ENCODE data around the gene PDLIM5.

The PDLIM5 gene

DNA sequence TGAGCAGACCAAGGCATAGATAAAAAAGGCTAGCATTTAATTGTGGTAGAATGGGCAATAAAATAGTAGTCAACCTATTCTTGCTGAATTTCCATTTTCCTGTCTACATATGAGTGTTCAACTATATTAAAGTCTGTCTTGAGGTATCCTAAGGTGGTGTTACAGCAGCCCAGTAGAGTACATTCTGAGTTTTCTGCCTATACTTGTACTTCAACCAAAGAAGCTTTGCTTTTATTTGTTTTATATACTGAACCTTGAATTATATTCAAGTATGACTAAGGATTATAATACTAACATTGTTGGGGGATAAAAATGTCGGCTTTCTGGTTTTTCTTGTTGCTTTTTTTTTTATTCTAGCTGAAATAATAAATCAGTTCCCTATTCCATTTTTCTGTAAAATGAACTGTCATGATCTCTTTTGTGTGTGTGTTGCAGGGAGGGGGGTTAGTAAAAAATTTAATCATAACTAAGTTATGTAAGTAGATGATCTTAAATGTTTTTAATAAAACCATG, 106.7 kb downstream of the PDLIM5 start:
- no peak overlapping the region for H3K18ac ChIP-seq (ENCODE audit: low read length)
- H3K27ac ChIP-seq (ENCODE audit: low read depth, low read length) = no peak overlapping the region
- no CpG with 5 or more reads among the region's 1 CpG for WGBS (ENCODE audit: extremely low coverage, insufficient coverage, low lambda C conversion rate)
- no peak overlapping the region for H2AK5ac ChIP-seq (ENCODE audit: low read length)
- no peak overlapping the region for H2BK15ac ChIP-seq (replicated peaks; ENCODE audit: low read depth)
- H3K36me3 ChIP-seq (ENCODE audit: control insufficient read depth, insufficient read depth, low read length) = no peaks in the 10 kb centered on the region
- H3K4me2 ChIP-seq (ENCODE audit: low read length) = no peak overlapping the region
- H3K23ac ChIP-seq (ENCODE audit: low read length) = no peak overlapping the region
- no peak overlapping the region for H3K4ac ChIP-seq (ENCODE audit: low read depth, low read length)
- no peaks in the 10 kb centered on the region for H3K4me1 ChIP-seq (ENCODE audit: control insufficient read depth, low read depth, low read length)
- DNase-seq = no peak
- H4K8ac ChIP-seq (ENCODE audit: low read depth, low read length) = no peak overlapping the region
- no peak overlapping the region for H4K5ac ChIP-seq (ENCODE audit: low read length)
- H3K4me3 ChIP-seq (ENCODE audit: low read length) = no peak overlapping the region
- H3K9ac ChIP-seq (ENCODE audit: low read length) = no peak overlapping the region
- H2BK120ac ChIP-seq (ENCODE audit: low read depth, low read length) = no peak overlapping the region
- H3K56ac ChIP-seq (ENCODE audit: low read length) = no peak overlapping the region
- peaks cover 2% of the 10 kb centered on the region for H3K79me1 ChIP-seq (ENCODE audit: low read length)
- H3K27me3 ChIP-seq (ENCODE audit: insufficient read depth, low read length, poor library complexity) = no peaks in the 10 kb centered on the region
- H3K79me2 ChIP-seq (ENCODE audit: control insufficient read depth, insufficient read depth, low read length) = no peaks in the 10 kb centered on the region
- H2BK5ac ChIP-seq (ENCODE audit: low read length) = no peak overlapping the region

DNA sequence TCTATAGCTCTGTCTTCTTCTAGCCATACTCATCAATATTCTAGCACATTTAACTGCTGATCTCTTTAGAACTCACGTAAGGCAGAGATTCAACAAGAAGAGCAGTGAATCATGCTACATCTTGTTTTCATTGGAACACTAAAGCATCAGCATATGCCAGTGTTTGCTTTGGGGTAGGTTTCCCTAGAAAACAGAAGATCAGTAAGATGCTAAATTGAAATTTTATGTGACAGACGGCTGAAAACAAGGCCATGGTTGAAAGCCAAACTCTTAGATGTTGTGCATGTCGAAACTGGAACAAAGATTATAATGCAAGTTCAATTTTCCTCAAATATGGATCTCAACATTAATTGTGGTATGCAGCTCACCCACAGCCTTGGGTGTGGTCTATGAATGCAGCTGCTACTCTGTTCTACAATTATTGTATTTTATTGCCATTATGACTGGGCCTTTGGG, 107.6 kb downstream of the PDLIM5 start:
- H3K4ac ChIP-seq (ENCODE audit: low read depth, low read length) = no peak overlapping the region
- H3K79me1 ChIP-seq (ENCODE audit: low read length) = peaks cover 2% of the 10 kb centered on the region
- H3K56ac ChIP-seq (ENCODE audit: low read length) = no peak overlapping the region
- H3K27me3 ChIP-seq (ENCODE audit: insufficient read depth, low read length, poor library complexity) = no peaks in the 10 kb centered on the region
- H3K4me1 ChIP-seq (ENCODE audit: control insufficient read depth, low read depth, low read length) = no peaks in the 10 kb centered on the region
- H4K8ac ChIP-seq (ENCODE audit: low read depth, low read length) = no peak overlapping the region
- H3K9ac ChIP-seq (ENCODE audit: low read length) = no peak overlapping the region
- H2BK15ac ChIP-seq (replicated peaks; ENCODE audit: low read depth) = no peak overlapping the region
- no peak overlapping the region for H2BK5ac ChIP-seq (ENCODE audit: low read length)
- WGBS (ENCODE audit: extremely low coverage, insufficient coverage, low lambda C conversion rate) = no CpG with 5 or more reads among the region's 3 CpGs
- no peak overlapping the region for H3K23ac ChIP-seq (ENCODE audit: low read length)
- no peak overlapping the region for H3K4me3 ChIP-seq (ENCODE audit: low read length)
- H3K18ac ChIP-seq (ENCODE audit: low read length) = no peak overlapping the region
- H3K4me2 ChIP-seq (ENCODE audit: low read length) = no peak overlapping the region
- no peak overlapping the region for H3K27ac ChIP-seq (ENCODE audit: low read depth, low read length)
- no peak overlapping the region for H2AK5ac ChIP-seq (ENCODE audit: low read length)
- H4K5ac ChIP-seq (ENCODE audit: low read length) = no peak overlapping the region
- H3K36me3 ChIP-seq (ENCODE audit: control insufficient read depth, insufficient read depth, low read length) = no peaks in the 10 kb centered on the region
- DNase-seq = no peak
- H2BK120ac ChIP-seq (ENCODE audit: low read depth, low read length) = no peak overlapping the region
- no peaks in the 10 kb centered on the region for H3K79me2 ChIP-seq (ENCODE audit: control insufficient read depth, insufficient read depth, low read length)

DNA sequence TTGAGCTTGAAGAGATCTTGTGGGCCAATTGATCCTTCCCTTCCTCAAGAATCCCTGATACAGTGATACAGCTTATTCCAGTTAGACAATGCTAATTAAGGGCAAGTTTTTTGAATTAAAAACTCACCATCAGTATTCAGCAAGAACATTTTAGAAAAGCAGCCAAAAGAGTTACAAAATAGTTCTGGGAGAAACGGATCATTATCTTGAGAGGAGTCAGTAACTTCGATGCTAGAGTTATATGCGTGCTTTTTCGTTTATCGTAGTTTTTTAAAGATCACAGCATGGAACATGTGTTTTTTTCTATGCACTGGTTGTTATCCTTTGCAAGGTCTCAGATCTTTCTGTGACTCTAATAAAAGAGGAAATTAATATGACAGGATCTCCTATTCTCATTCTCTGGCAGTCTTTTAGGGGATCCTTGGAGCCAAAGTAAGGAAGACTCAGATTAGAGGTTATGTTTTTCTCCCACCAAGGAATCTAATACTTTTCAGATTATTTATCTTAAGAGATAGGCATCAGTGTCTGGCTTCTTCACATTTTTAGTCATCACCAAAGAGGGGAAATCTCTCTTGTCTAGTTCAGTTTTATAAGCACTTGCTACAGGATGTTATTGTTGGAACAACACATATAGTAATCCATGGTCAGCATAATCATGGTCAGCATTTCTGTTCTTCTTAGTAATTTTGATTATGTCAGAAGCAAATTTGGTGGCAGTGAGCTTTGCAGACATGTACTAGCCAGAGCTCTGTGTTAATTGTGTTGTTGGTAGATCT, 109.7 kb downstream of the PDLIM5 start:
- H3K56ac ChIP-seq (ENCODE audit: low read length) = no peak overlapping the region
- no peak overlapping the region for H2AK5ac ChIP-seq (ENCODE audit: low read length)
- no peak overlapping the region for H4K8ac ChIP-seq (ENCODE audit: low read depth, low read length)
- no peak overlapping the region for H2BK5ac ChIP-seq (ENCODE audit: low read length)
- H2BK15ac ChIP-seq (replicated peaks; ENCODE audit: low read depth) = no peak overlapping the region
- H3K23ac ChIP-seq (ENCODE audit: low read length) = no peak overlapping the region
- no peak overlapping the region for H4K5ac ChIP-seq (ENCODE audit: low read length)
- H3K36me3 ChIP-seq (ENCODE audit: control insufficient read depth, insufficient read depth, low read length) = no peaks in the 10 kb centered on the region
- H3K4me3 ChIP-seq (ENCODE audit: low read length) = no peak overlapping the region
- WGBS (ENCODE audit: extremely low coverage, insufficient coverage, low lambda C conversion rate) = no CpG with 5 or more reads among the region's 5 CpGs
- H3K27ac ChIP-seq (ENCODE audit: low read depth, low read length) = no peak overlapping the region
- no peaks in the 10 kb centered on the region for H3K4me1 ChIP-seq (ENCODE audit: control insufficient read depth, low read depth, low read length)
- H2BK120ac ChIP-seq (ENCODE audit: low read depth, low read length) = no peak overlapping the region
- H3K79me1 ChIP-seq (ENCODE audit: low read length) = peaks cover 2% of the 10 kb centered on the region
- H3K79me2 ChIP-seq (ENCODE audit: control insufficient read depth, insufficient read depth, low read length) = no peaks in the 10 kb centered on the region
- DNase-seq = no peak
- no peaks in the 10 kb centered on the region for H3K27me3 ChIP-seq (ENCODE audit: insufficient read depth, low read length, poor library complexity)
- no peak overlapping the region for H3K4me2 ChIP-seq (ENCODE audit: low read length)
- no peak overlapping the region for H3K18ac ChIP-seq (ENCODE audit: low read length)
- no peak overlapping the region for H3K9ac ChIP-seq (ENCODE audit: low read length)
- no peak overlapping the region for H3K4ac ChIP-seq (ENCODE audit: low read depth, low read length)

DNA sequence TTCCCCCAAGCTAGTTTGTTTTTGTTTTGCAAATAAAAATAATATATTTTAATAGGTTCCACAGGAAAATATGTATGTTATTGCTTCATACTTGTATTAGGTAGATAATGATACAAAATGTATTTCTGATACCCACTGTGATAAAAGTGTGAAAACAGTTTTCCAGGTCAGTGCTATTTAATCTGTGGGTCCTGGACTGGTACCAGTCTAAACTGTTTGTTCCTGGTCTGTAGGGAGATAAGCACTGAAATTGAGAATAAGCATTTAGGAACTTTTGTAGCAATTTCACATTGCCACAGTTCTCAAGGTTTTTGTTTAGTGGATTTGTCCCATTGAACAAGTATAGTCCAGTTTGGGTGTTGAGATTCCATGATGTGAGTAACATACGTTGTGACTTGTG, 110.5 kb downstream of the PDLIM5 start:
- no peak overlapping the region for H2BK15ac ChIP-seq (replicated peaks; ENCODE audit: low read depth)
- WGBS (ENCODE audit: extremely low coverage, insufficient coverage, low lambda C conversion rate) = no CpG with 5 or more reads among the region's 1 CpG
- H3K23ac ChIP-seq (ENCODE audit: low read length) = no peak overlapping the region
- no peak overlapping the region for H3K4me3 ChIP-seq (ENCODE audit: low read length)
- H3K36me3 ChIP-seq (ENCODE audit: control insufficient read depth, insufficient read depth, low read length) = no peaks in the 10 kb centered on the region
- H2BK5ac ChIP-seq (ENCODE audit: low read length) = no peak overlapping the region
- H3K56ac ChIP-seq (ENCODE audit: low read length) = no peak overlapping the region
- H3K27me3 ChIP-seq (ENCODE audit: insufficient read depth, low read length, poor library complexity) = no peaks in the 10 kb centered on the region
- no peak overlapping the region for H3K18ac ChIP-seq (ENCODE audit: low read length)
- H3K9ac ChIP-seq (ENCODE audit: low read length) = no peak overlapping the region
- H2AK5ac ChIP-seq (ENCODE audit: low read length) = no peak overlapping the region
- no peak overlapping the region for H3K4me2 ChIP-seq (ENCODE audit: low read length)
- no peak overlapping the region for H4K8ac ChIP-seq (ENCODE audit: low read depth, low read length)
- H4K5ac ChIP-seq (ENCODE audit: low read length) = no peak overlapping the region
- H3K4me1 ChIP-seq (ENCODE audit: control insufficient read depth, low read depth, low read length) = no peaks in the 10 kb centered on the region
- H3K4ac ChIP-seq (ENCODE audit: low read depth, low read length) = no peak overlapping the region
- H2BK120ac ChIP-seq (ENCODE audit: low read depth, low read length) = no peak overlapping the region
- no peaks in the 10 kb centered on the region for H3K79me2 ChIP-seq (ENCODE audit: control insufficient read depth, insufficient read depth, low read length)
- peaks cover 2% of the 10 kb centered on the region for H3K79me1 ChIP-seq (ENCODE audit: low read length)
- DNase-seq = no peak
- H3K27ac ChIP-seq (ENCODE audit: low read depth, low read length) = no peak overlapping the region

DNA sequence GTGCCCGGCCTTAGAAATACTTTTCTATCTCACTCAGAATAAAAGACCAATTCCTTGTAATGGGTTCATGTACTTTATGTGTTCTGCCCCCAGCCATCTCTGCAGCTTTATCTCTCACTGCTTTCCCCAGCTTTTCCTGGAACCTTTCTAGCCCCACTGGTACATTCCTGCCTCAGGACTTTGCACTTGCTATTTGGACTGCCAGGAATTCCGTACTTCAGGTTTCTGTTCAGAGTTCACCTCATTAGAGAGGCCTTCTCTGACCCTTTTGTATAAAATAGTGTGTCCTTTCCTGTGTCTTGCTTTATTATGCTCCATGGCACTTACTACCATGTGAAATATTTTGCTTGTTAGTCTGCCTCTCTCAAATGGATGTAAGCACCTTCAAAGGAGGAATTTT, 112.5 kb downstream of the PDLIM5 start:
- Histone ChIP-seq H3K23ac (ENCODE audit: low read length) (no peak overlapping the region), H2BK15ac (replicated peaks; ENCODE audit: low read depth) (no peak overlapping the region), H4K5ac (ENCODE audit: low read length) (no peak overlapping the region), H3K79me2 (ENCODE audit: control insufficient read depth, insufficient read depth, low read length) (no peaks in the 10 kb centered on the region), H2BK5ac (ENCODE audit: low read length) (no peak overlapping the region), H3K79me1 (ENCODE audit: low read length) (peaks cover 2% of the 10 kb centered on the region), H3K9ac (ENCODE audit: low read length) (no peak overlapping the region), H3K36me3 (ENCODE audit: control insufficient read depth, insufficient read depth, low read length) (no peaks in the 10 kb centered on the region), H3K56ac (ENCODE audit: low read length) (no peak overlapping the region), H2AK5ac (ENCODE audit: low read length) (no peak overlapping the region), H3K4me2 (ENCODE audit: low read length) (no peak overlapping the region), H3K4me1 (ENCODE audit: control insufficient read depth, low read depth, low read length) (no peaks in the 10 kb centered on the region), H3K27me3 (ENCODE audit: insufficient read depth, low read length, poor library complexity) (no peaks in the 10 kb centered on the region), H3K18ac (ENCODE audit: low read length) (no peak overlapping the region), H3K4me3 (ENCODE audit: low read length) (no peak overlapping the region), H4K8ac (ENCODE audit: low read depth, low read length) (no peak overlapping the region), H2BK120ac (ENCODE audit: low read depth, low read length) (no peak overlapping the region), H3K4ac (ENCODE audit: low read depth, low read length) (no peak overlapping the region), H3K27ac (ENCODE audit: low read depth, low read length) (no peak overlapping the region)
- WGBS (ENCODE audit: extremely low coverage, insufficient coverage, low lambda C conversion rate) = no CpG with 5 or more reads among the region's 2 CpGs
- DNase-seq = no peak

DNA sequence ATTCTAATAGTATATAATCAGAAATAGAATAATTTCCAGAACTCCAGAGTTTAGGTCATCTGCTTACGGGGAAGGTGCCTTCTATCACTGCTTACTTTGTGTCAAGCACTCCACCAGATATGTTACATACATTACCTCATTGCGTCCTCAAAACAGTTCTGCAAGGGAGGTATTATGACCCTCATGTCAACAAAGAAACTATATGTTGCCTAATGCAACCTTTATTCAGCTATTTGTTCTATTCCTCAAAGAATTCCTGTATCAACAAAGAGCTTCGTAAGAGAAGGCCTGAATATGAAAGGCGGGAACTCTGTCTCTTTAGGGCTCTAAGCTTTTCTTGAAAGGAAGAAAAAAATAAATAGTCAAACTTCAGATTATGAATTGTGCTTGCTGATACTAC, 114.7 kb downstream of the PDLIM5 start:
- no peaks in the 10 kb centered on the region for H3K27me3 ChIP-seq (ENCODE audit: insufficient read depth, low read length, poor library complexity)
- peaks cover 2% of the 10 kb centered on the region for H3K79me1 ChIP-seq (ENCODE audit: low read length)
- H3K9ac ChIP-seq (ENCODE audit: low read length) = no peak overlapping the region
- H3K4me2 ChIP-seq (ENCODE audit: low read length) = no peak overlapping the region
- no peak overlapping the region for H3K4ac ChIP-seq (ENCODE audit: low read depth, low read length)
- no peak overlapping the region for H3K18ac ChIP-seq (ENCODE audit: low read length)
- H3K79me2 ChIP-seq (ENCODE audit: control insufficient read depth, insufficient read depth, low read length) = no peaks in the 10 kb centered on the region
- no peak overlapping the region for H4K8ac ChIP-seq (ENCODE audit: low read depth, low read length)
- no peaks in the 10 kb centered on the region for H3K4me1 ChIP-seq (ENCODE audit: control insufficient read depth, low read depth, low read length)
- no peak for DNase-seq
- H3K27ac ChIP-seq (ENCODE audit: low read depth, low read length) = no peak overlapping the region
- WGBS (ENCODE audit: extremely low coverage, insufficient coverage, low lambda C conversion rate) = no CpG with 5 or more reads among the region's 4 CpGs
- H2AK5ac ChIP-seq (ENCODE audit: low read length) = no peak overlapping the region
- no peak overlapping the region for H2BK5ac ChIP-seq (ENCODE audit: low read length)
- H3K23ac ChIP-seq (ENCODE audit: low read length) = no peak overlapping the region
- H4K5ac ChIP-seq (ENCODE audit: low read length) = no peak overlapping the region
- no peak overlapping the region for H3K56ac ChIP-seq (ENCODE audit: low read length)
- H2BK120ac ChIP-seq (ENCODE audit: low read depth, low read length) = no peak overlapping the region
- no peaks in the 10 kb centered on the region for H3K36me3 ChIP-seq (ENCODE audit: control insufficient read depth, insufficient read depth, low read length)
- no peak overlapping the region for H2BK15ac ChIP-seq (replicated peaks; ENCODE audit: low read depth)
- no peak overlapping the region for H3K4me3 ChIP-seq (ENCODE audit: low read length)
